IPS-20b (cell line): Measurements from ENCODE around the gene MAP3K5.

ENCODE experiments used
- H3K27ac ChIP-seq: one replicate; pipeline ENCODE4 v1.5.1; 2013; ENCODE audit warnings: low read length
- H3K27me3 ChIP-seq: 2 replicates; pipeline ENCODE4 v1.6.1; 2013; ENCODE audit warnings: mild to moderate bottlenecking, low read length, inconsistent platforms; ENCODE audit not compliant: insufficient read depth
- H3K36me3 ChIP-seq: 2 replicates; pipeline ENCODE4 v1.6.1; 2013; ENCODE audit warnings: low read depth, mild to moderate bottlenecking, inconsistent platforms, low read length, moderate library complexity; ENCODE audit not compliant: insufficient read depth
- H3K4me1 ChIP-seq: 2 replicates; pipeline ENCODE4 v1.6.1; 2013; ENCODE audit warnings: mild to moderate bottlenecking, control low read depth, inconsistent platforms, low read length, moderate library complexity; ENCODE audit not compliant: insufficient read depth
- H3K4me3 ChIP-seq: 2 replicates; pipeline ENCODE4 v1.5.1; 2013; ENCODE audit warnings: mild to moderate bottlenecking, low read length, inconsistent platforms
- H3K9ac ChIP-seq: 2 replicates; pipeline ENCODE4 v1.6.1; 2013; ENCODE audit warnings: low read depth, mild to moderate bottlenecking, inconsistent platforms, low read length, moderate library complexity
- H3K9me3 ChIP-seq: 2 replicates; pipeline ENCODE4 v1.6.1; 2013; ENCODE audit warnings: mild to moderate bottlenecking, low read depth, low read length, inconsistent platforms; ENCODE audit not compliant: insufficient read depth

The MAP3K5 gene

GRCh38 chr6:136684466-136684865 is 107.8 kb downstream of the MAP3K5 start:
- Histone ChIP-seq H3K9ac (no peak overlapping the region), H3K36me3 (no peaks in the 10 kb centered on the region)

DNA sequence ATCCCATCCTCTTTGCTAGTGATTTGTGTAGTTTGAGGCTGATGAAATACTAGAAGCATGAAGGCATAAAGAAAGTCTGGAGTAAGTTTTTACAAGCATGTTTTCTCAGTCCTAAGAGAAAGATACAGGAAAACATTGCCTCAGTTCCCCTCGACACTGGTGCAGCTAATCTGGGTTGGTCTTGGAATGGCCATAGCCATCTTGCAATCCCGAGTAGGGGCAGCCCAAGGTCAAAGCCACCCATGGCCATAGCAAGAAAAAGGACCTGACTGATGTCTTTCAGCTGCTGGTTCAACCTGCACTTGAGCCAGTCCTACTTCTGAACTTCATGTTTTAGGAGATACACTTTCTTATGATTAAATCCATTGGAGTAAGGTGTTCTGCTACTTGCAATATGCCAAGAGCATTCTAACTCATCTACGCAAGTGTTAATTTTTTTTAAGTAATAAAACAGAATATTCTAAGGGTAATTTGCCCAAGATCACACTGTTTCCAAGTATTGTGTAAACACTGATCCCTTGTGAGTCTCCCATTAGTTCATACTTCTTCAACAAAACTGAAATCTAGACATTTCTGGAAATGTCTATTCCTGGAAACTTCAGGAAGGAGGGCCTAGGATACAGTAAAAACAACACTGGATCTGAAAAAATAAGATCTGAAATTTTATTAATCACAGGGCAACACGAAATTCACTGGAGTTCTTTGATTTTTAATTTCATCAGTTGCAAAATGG is 108.9 kb downstream of the MAP3K5 start:
- H3K27ac ChIP-seq: no peak overlapping the region
- no peak overlapping the region; the same call in 1 of the 2 replicates for H3K9ac ChIP-seq
- H3K36me3 ChIP-seq: no peaks in the 10 kb centered on the region
- H3K4me3 ChIP-seq: no peak overlapping the region
- no peaks in the 10 kb centered on the region for H3K4me1 ChIP-seq
- H3K27me3 ChIP-seq: no peaks in the 10 kb centered on the region
- no peaks in the 10 kb centered on the region for H3K9me3 ChIP-seq

More at GRCh38 chr6:136684466-136684865, 107.8 kb downstream of the MAP3K5 start:
- H3K27me3 ChIP-seq: no peaks in the 10 kb centered on the region
- no peak overlapping the region for H3K27ac ChIP-seq
- H3K9me3 ChIP-seq: no peaks in the 10 kb centered on the region
- H3K4me3 ChIP-seq: no peak overlapping the region
- H3K4me1 ChIP-seq: no peaks in the 10 kb centered on the region

DNA sequence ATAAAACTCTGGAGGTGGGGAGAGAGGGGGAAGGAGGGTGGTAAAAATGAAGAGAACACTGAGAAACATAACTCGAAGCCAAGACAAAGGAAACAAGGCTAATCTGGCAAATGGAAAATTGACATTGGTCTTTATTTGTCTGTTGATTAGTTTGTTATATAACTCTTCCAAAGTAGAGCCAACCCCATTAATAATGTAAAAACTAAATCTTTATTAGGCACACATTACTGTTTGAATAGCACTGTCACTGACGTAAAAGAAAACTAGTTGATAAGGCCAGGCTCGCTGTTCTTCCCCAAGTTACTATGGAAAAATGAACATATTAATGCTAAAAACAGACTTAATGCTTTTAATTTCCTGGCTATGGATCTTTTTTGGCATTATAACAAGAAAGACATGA is 110.0 kb downstream of the MAP3K5 start:
- Histone ChIP-seq H3K4me1 (no peaks in the 10 kb centered on the region), H3K9ac (no peak overlapping the region), H3K27ac (no peak overlapping the region), H3K4me3 (no peak overlapping the region), H3K36me3 (no peaks in the 10 kb centered on the region), H3K27me3 (no peaks in the 10 kb centered on the region), H3K9me3 (no peaks in the 10 kb centered on the region)

GRCh38 chr6:136677822-136678221 is 114.5 kb downstream of the MAP3K5 start:
- H3K9ac ChIP-seq: no peak overlapping the region
- H3K4me3 ChIP-seq: no peak overlapping the region
- no peaks in the 10 kb centered on the region for H3K9me3 ChIP-seq
- H3K27ac ChIP-seq: no peak overlapping the region
- H3K27me3 ChIP-seq: no peaks in the 10 kb centered on the region
- no peaks in the 10 kb centered on the region for H3K4me1 ChIP-seq
- no peaks in the 10 kb centered on the region for H3K36me3 ChIP-seq

DNA sequence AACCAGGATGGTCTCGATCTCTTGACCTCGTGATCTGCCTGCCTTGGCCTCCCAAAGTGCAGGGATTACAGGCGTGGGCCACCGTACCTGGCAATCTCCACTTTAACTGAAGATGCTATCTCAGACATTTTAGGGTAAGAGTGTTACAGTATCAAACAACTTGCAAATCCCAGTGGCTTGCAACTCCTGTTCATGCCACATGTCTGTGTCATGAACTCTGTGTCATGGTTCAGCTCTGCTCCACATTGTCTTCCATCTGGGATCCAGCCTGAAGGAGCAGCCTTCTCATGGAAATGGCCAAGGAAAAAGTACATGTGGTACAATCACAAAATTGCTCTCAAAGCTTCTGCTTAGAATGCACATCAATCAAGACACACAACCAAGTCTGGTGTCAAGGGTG is 114.9 kb downstream of the MAP3K5 start:
- no peaks in the 10 kb centered on the region for H3K27me3 ChIP-seq

DNA sequence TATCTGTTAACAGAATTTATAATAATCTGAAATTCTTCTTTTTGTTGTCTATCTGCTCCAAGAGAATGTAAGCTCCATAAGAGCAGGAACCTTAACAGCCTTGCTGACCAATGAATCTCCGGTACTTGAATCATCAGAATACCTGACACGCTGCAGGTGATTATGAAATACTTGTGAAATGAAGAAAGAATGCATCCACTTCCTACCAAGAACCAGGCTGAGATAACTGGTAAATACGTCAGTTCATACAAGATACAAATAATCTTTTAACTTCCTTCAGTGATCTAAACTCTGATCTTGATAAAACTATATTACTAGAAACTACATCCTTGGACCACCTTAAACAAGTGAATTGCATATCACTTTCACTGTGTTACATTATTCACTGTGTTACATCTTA is 116.2 kb downstream of the MAP3K5 start:
- no peaks in the 10 kb centered on the region for H3K36me3 ChIP-seq
- no peak overlapping the region for H3K4me3 ChIP-seq
- H3K4me1 ChIP-seq: no peaks in the 10 kb centered on the region
- H3K27ac ChIP-seq: no peak overlapping the region
- no peaks in the 10 kb centered on the region for H3K9me3 ChIP-seq
- H3K27me3 ChIP-seq: no peaks in the 10 kb centered on the region
- no peak overlapping the region for H3K9ac ChIP-seq

More for the DNA sequence above, 114.9 kb downstream of the MAP3K5 start:
- H3K4me3 ChIP-seq: no peak overlapping the region
- no peak overlapping the region for H3K9ac ChIP-seq
- H3K36me3 ChIP-seq: no peaks in the 10 kb centered on the region
- H3K4me1 ChIP-seq: no peaks in the 10 kb centered on the region
- no peaks in the 10 kb centered on the region for H3K9me3 ChIP-seq
- no peak overlapping the region for H3K27ac ChIP-seq

- Histone ChIP-seq H3K4me3 (no peak overlapping the region), H3K27me3 (no peaks in the 10 kb centered on the region), H3K36me3 (no peaks in the 10 kb centered on the region), H3K4me1 (no peaks in the 10 kb centered on the region), H3K9ac (no peak overlapping the region), H3K27ac (no peak overlapping the region), H3K9me3 (no peaks in the 10 kb centered on the region)
These were observed 118.7 kb downstream of the MAP3K5 start for GRCh38 chr6:136673571-136673970.

DNA sequence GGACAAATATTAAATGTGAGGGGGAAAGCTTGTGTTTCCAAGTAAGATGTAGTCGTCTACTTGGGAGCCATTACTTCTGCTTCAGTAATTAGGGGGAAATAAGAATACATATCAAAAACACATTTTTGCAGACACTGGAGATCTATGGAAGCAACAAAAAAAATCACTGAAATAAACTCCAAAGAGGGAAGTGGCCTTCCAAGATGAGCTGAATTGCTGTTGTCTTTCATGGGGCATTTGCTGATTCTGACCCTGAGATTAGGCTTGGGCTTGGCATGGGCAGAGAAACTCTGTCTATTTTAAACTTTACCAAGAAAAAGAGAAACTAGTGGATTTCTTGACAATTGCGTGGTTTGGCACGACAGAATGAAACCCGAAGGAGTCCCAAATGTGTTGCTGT is 120.1 kb downstream of the MAP3K5 start:
- H3K27me3 ChIP-seq: no peaks in the 10 kb centered on the region
- H3K4me1 ChIP-seq: no peaks in the 10 kb centered on the region
- H3K9ac ChIP-seq: no peak overlapping the region
- H3K27ac ChIP-seq: no peak overlapping the region
- no peaks in the 10 kb centered on the region for H3K9me3 ChIP-seq
- no peaks in the 10 kb centered on the region for H3K36me3 ChIP-seq
- H3K4me3 ChIP-seq: no peak overlapping the region

DNA sequence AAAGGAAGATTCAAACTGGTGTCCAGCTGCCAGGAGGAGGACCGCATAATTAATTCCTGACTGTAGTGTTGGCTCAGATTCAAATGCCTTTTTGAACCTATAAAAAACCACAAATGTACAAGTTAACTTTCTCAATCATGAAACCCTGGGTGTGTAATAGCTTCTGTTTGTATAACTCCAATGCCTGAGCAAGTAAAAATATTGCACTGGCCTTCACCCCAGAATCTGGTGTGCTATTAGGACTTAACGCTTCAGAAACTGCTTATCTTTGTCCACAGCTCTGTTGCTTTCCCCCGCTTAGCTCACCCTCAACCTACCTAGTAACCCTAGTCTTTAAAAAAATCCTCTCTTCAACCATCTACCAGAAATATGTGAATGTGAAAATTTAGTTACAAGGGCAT is 123.0 kb downstream of the MAP3K5 start:
- H3K4me1 ChIP-seq: no peaks in the 10 kb centered on the region
- H3K36me3 ChIP-seq: no peaks in the 10 kb centered on the region
- no peak overlapping the region for H3K4me3 ChIP-seq
- no peaks in the 10 kb centered on the region for H3K27me3 ChIP-seq
- no peak overlapping the region for H3K27ac ChIP-seq
- H3K9me3 ChIP-seq: no peaks in the 10 kb centered on the region
- no peak overlapping the region for H3K9ac ChIP-seq

GRCh38 chr6:136668571-136668970 is 123.7 kb downstream of the MAP3K5 start:
- H3K4me1 ChIP-seq: no peaks in the 10 kb centered on the region
- H3K9me3 ChIP-seq: no peaks in the 10 kb centered on the region
- H3K27ac ChIP-seq: no peak overlapping the region
- H3K36me3 ChIP-seq: no peaks in the 10 kb centered on the region
- no peaks in the 10 kb centered on the region for H3K27me3 ChIP-seq
- H3K9ac ChIP-seq: no peak overlapping the region
- H3K4me3 ChIP-seq: no peak overlapping the region

GRCh38 chr6:136666041-136666440 is 126.2 kb downstream of the MAP3K5 start:
- Histone ChIP-seq H3K9me3 (no peaks in the 10 kb centered on the region), H3K36me3 (no peaks in the 10 kb centered on the region), H3K9ac (no peak overlapping the region), H3K27me3 (no peaks in the 10 kb centered on the region), H3K4me3 (no peak overlapping the region), H3K4me1 (no peaks in the 10 kb centered on the region), H3K27ac (no peak overlapping the region)

DNA sequence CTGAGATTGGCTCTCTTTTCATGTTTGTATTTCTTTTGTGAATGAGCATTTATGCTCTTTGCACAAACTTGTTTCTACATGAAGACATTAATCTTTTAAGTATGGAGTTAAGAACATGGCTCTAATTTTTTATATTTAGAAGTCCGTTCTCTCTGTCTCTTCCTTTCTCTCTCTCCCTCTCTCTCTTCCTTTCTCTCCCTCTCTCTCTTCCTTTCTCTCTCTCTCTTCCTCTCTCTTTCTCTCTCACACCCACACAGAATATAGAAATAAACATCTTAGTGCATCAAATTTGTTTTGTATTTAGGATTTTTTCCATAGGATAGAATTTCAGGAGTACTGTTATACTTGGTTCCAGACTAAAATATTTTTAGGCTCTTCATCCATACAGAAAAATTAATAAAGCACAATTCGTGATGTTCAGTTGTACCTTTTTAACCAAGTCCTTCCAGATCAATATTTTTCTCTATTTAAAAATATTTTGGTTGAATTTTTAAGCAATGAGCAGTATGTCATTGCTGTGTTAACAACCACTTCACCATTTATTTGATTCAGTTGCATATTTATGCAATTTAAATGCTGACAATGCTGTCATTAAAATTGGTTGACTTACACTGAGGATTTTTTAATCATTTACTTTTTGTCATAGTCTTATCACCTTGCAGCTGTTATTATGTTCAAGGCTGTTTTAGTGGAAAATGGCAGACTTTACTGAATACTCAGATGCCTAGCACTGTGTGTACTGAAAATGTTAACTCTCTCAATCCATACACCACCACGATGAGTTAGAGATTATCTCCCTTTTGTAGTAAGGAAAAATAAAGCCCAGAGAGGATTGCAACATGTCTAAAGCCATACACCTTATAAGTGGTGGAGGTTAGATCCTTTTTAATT is 129.7 kb downstream of the MAP3K5 start:
- Histone ChIP-seq H3K36me3 (no peaks in the 10 kb centered on the region), H3K4me1 (no peaks in the 10 kb centered on the region), H3K27me3 (no peaks in the 10 kb centered on the region), H3K9me3 (no peaks in the 10 kb centered on the region), H3K27ac (no peak overlapping the region), H3K9ac (no peak overlapping the region), H3K4me3 (no peak overlapping the region)
